GM21786 (cell line): ENCODE results near the gene TTC36.
"Not testable (repeated sequence)": the region's sequence is repeated elsewhere in the genome, so short reads cannot be mapped to it uniquely, and the experiment has no call there.

Experiments
- ATAC-seq: cut with Tn5 transposase; IDR thresholded peaks from one replicate; pipeline ENCODE4 v1.9.1; 2021; ENCODE audit not compliant: unreplicated experiment

TTC36 gene

DNA sequence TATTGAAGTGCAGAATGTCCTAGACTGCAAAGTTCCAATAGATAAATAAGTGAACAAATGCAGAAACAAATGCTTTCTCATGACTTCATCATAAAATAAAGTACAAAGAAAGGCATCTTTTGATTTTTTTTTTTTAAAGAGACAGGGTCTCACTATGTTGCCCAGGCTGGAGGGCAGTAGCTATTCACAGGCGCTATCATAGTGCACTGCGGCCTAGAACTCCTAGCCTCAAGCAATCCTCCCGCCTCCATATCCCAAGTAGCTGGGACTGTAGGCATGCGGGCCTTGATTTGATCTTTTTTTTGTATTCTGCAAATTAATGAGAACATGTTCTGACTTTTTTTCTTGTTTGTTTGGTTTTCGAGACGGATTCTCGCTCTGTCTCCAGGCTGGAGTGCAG is 47.4 kb downstream of the TTC36 start:
- no peak for ATAC-seq

DNA sequence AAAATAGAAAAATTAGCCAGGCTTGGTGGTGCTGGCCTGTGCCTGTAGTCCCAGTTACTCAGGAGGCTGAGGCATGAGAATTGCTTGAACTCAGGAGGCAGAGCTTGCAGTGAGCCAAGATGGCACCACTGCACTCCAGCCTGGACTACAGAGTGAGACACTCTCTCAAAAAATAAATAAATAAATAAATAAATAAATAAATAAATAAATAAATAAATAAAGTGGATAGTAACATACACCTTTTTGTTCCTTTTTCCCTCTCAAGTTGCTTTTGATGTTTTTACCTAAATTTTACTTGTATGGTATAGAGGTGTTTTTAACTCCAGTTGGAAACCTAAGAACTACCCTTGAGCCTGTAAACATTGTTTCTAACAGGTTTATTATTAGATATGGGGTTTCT is 50.7 kb downstream of the TTC36 start:
- ATAC-seq: not testable (repeated sequence)
